BLaER1 (cell line): ENCODE measurements around the gene SMIM14.
A peak's percentile ranks its signal among the peaks of the same experiment; 100 is the strongest.
"Not testable (repeated sequence)": the region's sequence is repeated elsewhere in the genome, so short reads cannot be mapped to it uniquely, and the experiment has no call there.

ENCODE experiments used
- H3K27ac ChIP-seq: shearing (Covaris generic); formaldehyde crosslinking; 2 replicates; pipeline ENCODE4 v1.8.1; 2022
- H3K27me3 ChIP-seq: shearing (Covaris generic); formaldehyde crosslinking; 2 replicates; pipeline ENCODE4 v1.8.1; 2022
- H3K36me3 ChIP-seq: shearing (Covaris generic); formaldehyde crosslinking; 2 replicates; pipeline ENCODE4 v1.8.1; 2022
- H3K4me1 ChIP-seq: shearing (Covaris generic); formaldehyde crosslinking; 2 replicates; pipeline ENCODE4 v1.8.1; 2022
- H3K4me2 ChIP-seq: shearing (Covaris generic); formaldehyde crosslinking; 2 replicates; pipeline ENCODE4 v1.8.1; 2022
- H3K4me3 ChIP-seq: shearing (Covaris generic); formaldehyde crosslinking; 2 replicates; pipeline ENCODE4 v1.8.1; 2022
- H3K9ac ChIP-seq: shearing (Covaris generic); formaldehyde crosslinking; 2 replicates; pipeline ENCODE4 v1.8.1; 2022
- H3K9me3 ChIP-seq: shearing (Covaris generic); formaldehyde crosslinking; 2 replicates; pipeline ENCODE4 v1.8.1; 2022
- H4K20me1 ChIP-seq: shearing (Covaris generic); formaldehyde crosslinking; 2 replicates; pipeline ENCODE4 v1.8.1; 2022
- Cebpa-rat ChIP-seq: shearing (Covaris generic); IDR thresholded peaks from 2 replicates; pipeline ENCODE4 v1.8.1; 2022

The SMIM14 gene

DNA sequence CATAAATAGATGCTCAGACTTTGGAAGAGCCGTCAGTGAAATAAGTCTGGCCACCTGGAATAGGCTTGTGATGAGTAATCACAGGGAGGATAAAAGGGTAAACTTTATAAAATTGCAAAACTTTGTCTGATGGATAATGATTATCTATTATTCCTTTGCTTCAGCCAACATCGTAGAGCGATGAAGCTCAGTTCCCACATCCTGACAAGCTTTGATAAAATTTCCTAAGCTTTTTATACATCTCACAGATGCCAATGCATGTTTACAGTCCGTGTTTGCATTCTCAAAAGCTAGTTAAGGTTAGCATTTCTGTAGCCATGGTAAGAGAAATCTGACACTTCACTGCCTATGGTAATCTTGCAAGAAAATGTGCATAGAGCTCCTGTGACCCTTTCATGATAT, 96.1 kb downstream of the SMIM14 start:
- TF ChIP-seq Cebpa-rat = no peak
- no peaks in the 10 kb centered on the region for H3K27me3 ChIP-seq
- H3K36me3 ChIP-seq = 0 out of 2 replicates have a peak, but pooled peaks cover 9% of the 10 kb centered on the region
- no peak overlapping the region for H3K4me3 ChIP-seq
- H3K4me2 ChIP-seq = peak overlapping the region; percentile 64
- H3K4me1 ChIP-seq = peaks cover 23% of the 10 kb centered on the region
- H3K27ac ChIP-seq = no peak overlapping the region
- no peaks in the 10 kb centered on the region for H4K20me1 ChIP-seq
- peaks cover 11% of the 10 kb centered on the region for H3K9me3 ChIP-seq
- H3K9ac ChIP-seq = peak overlapping the region; percentile 4; the same call in 1 of the 2 replicates

DNA sequence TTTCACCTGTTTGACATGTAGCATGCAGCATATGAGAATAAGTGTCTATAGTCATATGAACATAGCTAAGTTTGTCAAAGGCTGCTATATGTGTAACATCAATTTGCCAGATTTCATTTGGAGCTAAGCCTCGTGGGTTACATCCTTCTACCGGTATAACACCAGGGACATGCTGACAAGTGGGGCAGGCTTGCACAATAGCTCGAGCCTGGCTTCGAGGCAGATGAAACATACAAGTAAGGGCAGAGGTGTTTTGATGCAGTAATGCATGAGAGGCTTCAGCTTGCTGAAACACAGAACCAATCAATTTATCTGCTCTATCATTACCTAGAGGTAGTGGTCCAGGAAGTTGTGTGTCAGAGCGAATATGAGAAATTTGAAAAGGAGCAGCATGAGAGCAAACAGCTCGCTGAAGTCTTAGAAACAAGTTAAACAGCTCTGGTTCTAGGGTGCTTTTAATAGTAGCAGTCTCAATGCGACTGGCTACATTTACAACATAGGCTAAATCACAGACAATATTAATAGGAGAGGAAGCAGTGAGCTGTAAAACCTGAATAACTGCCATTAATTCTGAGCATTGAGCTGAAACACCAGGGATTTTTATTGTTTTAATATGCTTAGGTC, 96.6 kb downstream of the SMIM14 start:
- Histone ChIP-seq H3K4me3 (no peak overlapping the region), H3K27ac (no peak overlapping the region), H3K4me1 (peaks cover 23% of the 10 kb centered on the region), H3K9ac (peak overlapping the region; percentile 4; the same call in 1 of the 2 replicates), H3K9me3 (peaks cover 11% of the 10 kb centered on the region), H4K20me1 (no peaks in the 10 kb centered on the region), H3K36me3 (0 out of 2 replicates have a peak, but pooled peaks cover 9% of the 10 kb centered on the region), H3K4me2 (peak overlapping the region; percentile 64), H3K27me3 (no peaks in the 10 kb centered on the region)
- peak; percentile 59; the same call in 1 of the 2 replicates for TF ChIP-seq Cebpa-rat

DNA sequence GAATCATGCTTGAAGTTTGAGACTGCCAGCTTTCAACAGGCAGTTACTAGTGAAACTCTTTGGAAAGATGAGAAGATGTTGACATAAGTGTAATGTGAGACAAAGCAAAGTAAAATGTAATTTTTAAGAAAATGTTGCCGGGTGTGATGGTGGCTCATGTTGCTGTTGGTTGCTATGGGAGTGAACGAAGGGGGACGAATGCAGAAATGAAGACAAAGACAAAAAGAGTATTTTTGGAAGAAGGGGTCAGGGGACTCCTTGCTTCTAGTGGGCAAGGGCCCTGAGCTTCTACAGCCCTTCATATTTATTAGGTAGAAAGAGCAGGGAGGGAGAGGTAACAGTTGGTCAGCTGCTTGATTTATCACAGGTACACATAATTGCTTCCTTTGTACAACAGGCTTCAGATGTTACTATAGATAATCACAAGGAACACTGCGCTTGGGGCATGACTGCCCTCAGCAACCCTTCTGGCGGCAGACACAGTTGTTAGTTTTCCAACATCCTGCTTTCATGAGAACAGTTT, 99.5 kb downstream of the SMIM14 start:
- Histone ChIP-seq H3K9me3 (peaks cover 14% of the 10 kb centered on the region), H3K9ac (no peak overlapping the region), H4K20me1 (no peaks in the 10 kb centered on the region), H3K4me3 (no peak overlapping the region), H3K4me1 (peaks cover 23% of the 10 kb centered on the region), H3K27me3 (no peaks in the 10 kb centered on the region), H3K36me3 (peaks cover 10% of the 10 kb centered on the region; the same call in 1 of the 2 replicates), H3K27ac (no peak overlapping the region), H3K4me2 (no peak overlapping the region)
- no peak for TF ChIP-seq Cebpa-rat

DNA sequence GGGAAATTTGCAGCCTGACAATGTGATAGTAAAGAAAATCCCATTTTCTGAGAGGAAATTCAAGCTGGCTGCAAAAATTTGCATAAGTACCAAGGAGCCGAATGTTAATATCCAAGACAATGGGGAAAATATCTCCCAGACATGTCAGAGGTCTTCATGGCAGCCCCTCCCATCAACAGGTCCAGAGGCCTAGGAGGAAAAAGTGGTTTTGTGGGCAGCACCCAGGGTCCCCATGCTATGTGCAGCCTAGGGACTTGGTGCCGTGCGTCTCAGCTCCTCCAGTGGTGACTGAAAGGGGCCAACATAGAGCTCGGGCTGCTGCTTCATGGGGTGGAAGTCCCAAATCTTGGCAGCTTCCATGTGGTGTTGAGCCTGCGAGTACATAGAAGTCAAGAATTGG, 105.1 kb downstream of the SMIM14 start:
- Histone ChIP-seq H3K36me3 (peaks cover 42% of the 10 kb centered on the region), H3K27me3 (no peaks in the 10 kb centered on the region)
- no peak for TF ChIP-seq Cebpa-rat

GRCh38 chr4:39532237-39532636, 106.4 kb downstream of the SMIM14 start:
- peaks cover 48% of the 10 kb centered on the region for H3K9me3 ChIP-seq
- H3K4me2 ChIP-seq, H3K9ac ChIP-seq, H4K20me1 ChIP-seq, H3K4me1 ChIP-seq, H3K4me3 ChIP-seq, H3K27ac ChIP-seq, H3K27me3 ChIP-seq: not testable (repeated sequence)
- peaks cover 42% of the 10 kb centered on the region for H3K36me3 ChIP-seq

More for the DNA sequence above, 105.1 kb downstream of the SMIM14 start:
- H3K9ac ChIP-seq = no peak overlapping the region
- H3K4me2 ChIP-seq = no peak overlapping the region
- no peaks in the 10 kb centered on the region for H4K20me1 ChIP-seq
- H3K27ac ChIP-seq = no peak overlapping the region
- peaks cover 48% of the 10 kb centered on the region for H3K9me3 ChIP-seq
- H3K4me1 ChIP-seq = peaks cover 2% of the 10 kb centered on the region
- H3K4me3 ChIP-seq = no peak overlapping the region

DNA sequence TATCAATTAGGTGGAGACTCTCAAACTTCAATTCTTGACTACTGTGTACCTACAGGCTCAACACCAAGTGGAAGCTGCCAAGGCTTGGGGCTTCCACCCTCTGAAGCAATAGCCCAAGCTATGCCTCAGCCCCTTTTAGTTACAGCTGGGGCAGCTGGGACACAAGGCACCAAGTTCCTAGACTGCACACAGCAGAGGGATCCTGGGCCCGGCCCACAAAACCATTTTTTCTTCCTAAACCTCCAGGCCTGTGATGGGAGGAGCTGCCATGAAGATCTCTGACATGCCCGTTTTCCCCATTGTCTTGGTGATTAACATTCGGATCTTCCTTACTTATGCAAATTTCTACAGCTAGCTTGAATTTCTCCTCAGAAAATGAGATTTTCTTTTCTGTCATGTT, 108.0 kb downstream of the SMIM14 start:
- Histone ChIP-seq H3K36me3 (peaks cover 42% of the 10 kb centered on the region), H3K4me1 (peaks cover 17% of the 10 kb centered on the region), H3K27me3 (no peaks in the 10 kb centered on the region), H3K4me3 (no peak overlapping the region), H3K9me3 (peaks cover 48% of the 10 kb centered on the region), H3K9ac (no peak overlapping the region), H3K27ac (no peak overlapping the region), H3K4me2 (no peak overlapping the region), H4K20me1 (no peaks in the 10 kb centered on the region)
- TF ChIP-seq Cebpa-rat = no peak

GRCh38 chr4:39529534-39529933, 109.1 kb downstream of the SMIM14 start:
- peaks cover 46% of the 10 kb centered on the region for H3K9me3 ChIP-seq
- H3K27ac ChIP-seq = no peak overlapping the region
- no peak overlapping the region for H3K9ac ChIP-seq
- H3K36me3 ChIP-seq = peaks cover 41% of the 10 kb centered on the region
- H3K4me3 ChIP-seq = no peak overlapping the region
- H3K27me3 ChIP-seq = no peaks in the 10 kb centered on the region
- H3K4me1 ChIP-seq = peaks cover 19% of the 10 kb centered on the region
- no peak for TF ChIP-seq Cebpa-rat
- no peak overlapping the region for H3K4me2 ChIP-seq
- no peaks in the 10 kb centered on the region for H4K20me1 ChIP-seq

- TF ChIP-seq Cebpa-rat = no peak
- H3K9ac ChIP-seq = peak overlapping the region; percentile 86
- no peaks in the 10 kb centered on the region for H4K20me1 ChIP-seq
Measured at GRCh38 chr4:39528061-39528465, 110.6 kb downstream of the SMIM14 start.

DNA sequence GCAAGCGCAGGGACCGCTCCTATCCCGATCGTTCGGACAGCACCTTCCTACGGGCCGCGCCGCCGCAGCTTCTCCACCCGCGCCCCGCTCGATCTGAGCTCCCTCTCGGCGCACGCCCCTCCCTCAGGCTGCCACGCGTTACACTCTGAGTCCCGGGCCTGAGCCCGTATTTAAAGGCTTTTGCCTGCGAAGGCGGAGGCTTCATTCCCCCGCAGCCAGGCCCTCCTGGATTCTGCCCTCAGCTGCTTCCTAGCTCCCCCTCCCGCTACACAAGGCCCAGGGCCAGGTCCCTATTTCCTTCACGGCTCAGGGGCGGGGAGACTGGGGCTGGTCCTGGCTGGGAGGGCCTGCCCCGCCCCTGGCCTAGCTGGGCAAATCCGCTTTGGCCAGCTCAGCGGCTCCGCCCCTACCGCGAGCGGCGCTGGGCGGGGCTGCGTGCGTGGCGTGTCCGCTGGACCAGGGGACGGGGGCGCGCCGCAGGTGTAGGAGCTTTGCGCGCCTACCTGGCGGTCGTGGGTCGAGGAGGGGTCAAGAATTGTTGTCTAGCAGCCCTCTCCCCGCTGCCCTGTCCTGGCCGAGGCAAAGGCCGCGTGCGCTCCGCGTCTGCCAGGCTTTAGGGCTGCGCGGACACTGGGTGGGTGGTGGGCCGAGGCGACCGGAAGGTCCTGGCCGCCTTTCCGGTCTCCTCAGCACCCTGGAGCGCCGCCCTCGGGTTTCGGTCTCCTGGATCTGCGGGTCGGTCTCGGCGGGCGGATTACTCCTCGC, 111.2 kb downstream of the SMIM14 start, which contains the start of gene UGDH:
UGDH (minus strand) TSS at position 144 of the 765 bp plus-strand sequence. CDS start 5,927 bp downstream, outside the sequence.
- H3K27me3 ChIP-seq = no peaks in the 10 kb centered on the region
- TF ChIP-seq Cebpa-rat = no peak
- H3K4me1 ChIP-seq = peaks cover 19% of the 10 kb centered on the region
- H3K9ac ChIP-seq = peak within 1 kb of the TSS; percentile 86
- peak within 1 kb of the TSS; percentile 77 for H3K27ac ChIP-seq
- H4K20me1 ChIP-seq = no peaks in the 10 kb centered on the region
- H3K9me3 ChIP-seq = peaks cover 26% of the 10 kb centered on the region
- H3K4me3 ChIP-seq = peak within 1 kb of the TSS; percentile 86
- H3K36me3 ChIP-seq = peaks cover 21% of the 10 kb centered on the region
- peak within 1 kb of the TSS; percentile 91 for H3K4me2 ChIP-seq

More at GRCh38 chr4:39528061-39528465, 110.6 kb downstream of the SMIM14 start:
- H3K4me1 ChIP-seq = peaks cover 19% of the 10 kb centered on the region
- H3K27me3 ChIP-seq = no peaks in the 10 kb centered on the region
- peak overlapping the region; percentile 91 for H3K4me2 ChIP-seq
- H3K36me3 ChIP-seq = peaks cover 27% of the 10 kb centered on the region
- peak overlapping the region; percentile 86 for H3K4me3 ChIP-seq
- H3K27ac ChIP-seq = peak overlapping the region; percentile 69
- peaks cover 32% of the 10 kb centered on the region for H3K9me3 ChIP-seq
